Pancreas (tissue), 10 donors: ENCODE results near the gene ZMIZ1. TPM values are rescaled to one million over a fixed set of nuclear protein-coding genes. Genes with fewer than 3 reads are reported as not detected.

Source experiments
- ATAC-seq, 4 donors: fragments of 200-7000 bp; cut with Tn5 transposase; one replicate each; pipeline versions ENCODE4 v1.8.0 to v1.9.1; 2020; ENCODE audit warnings: mild to moderate bottlenecking in 4 of 4, moderate library complexity in 4 of 4
- DNase-seq, 6 donors: peaks; one replicate each; pipeline ENCODE4 v3.0.0-alpha.2; 2020
- FAIRE-seq: peaks from 2 replicates; lab custom pipeline; 2012; peaks lifted over from hg19 to GRCh38; lab: Jason Lieb, UNC
- H3K27ac ChIP-seq, 4 donors: fragments of 200-600 bp; sonication (generic); 1 replicate in 3 of 4; 2 replicates in 1 of 4; pipeline versions ENCODE4 v1.5.0 to v1.8.0; 2020
- H3K27me3 ChIP-seq, 4 donors: fragments of 200-600 bp; one replicate each; pipeline ENCODE4 v1.8.0; 2021
- H3K36me3 ChIP-seq, 3 donors: fragments of 200-600 bp; sonication (generic) in 1 of 3; one replicate each; pipeline versions ENCODE4 v1.5.0 to v1.8.0; 2020 to 2021
- H3K4me1 ChIP-seq, 3 donors: fragments of 200-600 bp; one replicate each; pipeline ENCODE4 v1.8.0; 2021
- H3K4me3 ChIP-seq, 4 donors: fragments of 200-600 bp; sonication (generic) in 2 of 4; one replicate each; pipeline versions ENCODE4 v1.5.0 to v1.8.0; 2020 to 2021
- H3K9me3 ChIP-seq, 4 donors: fragments of 200-600 bp; one replicate each; pipeline ENCODE4 v1.8.0; 2021
- WGBS, 2 donors: extraction: QIAGEN DNeasy Blood & Tissue Kit; methylation state at CpG; one replicate each; pipeline ENCODE4 v1.1.7; 2013; 5-methylcytosine and 5-hydroxymethylcytosine counted together
- intact Hi-C, 3 donors: fragments of 100-400 bp; cut with DNase I; formaldehyde crosslinking; loops; one replicate each; pipeline versions ENCODE4 v1.11.1 to v1.14.2; 2022
- polyA plus RNA-seq, 2 donors: library from polyadenylated mRNA; stranded (reverse); fragments of 200-250 nt; gene quantifications; one replicate each; pipeline ENCODE4 v1.2.3, GENCODE V29; 2013
- total RNA-seq, 6 donors: library from RNA; stranded (reverse); fragmentation: NEBNext Ultra II Directional in 4 of 6; extraction: Animal tissue kit (Norgen Biotek cat#: 25700) in 4 of 6; gene quantifications; one replicate each; pipeline versions ENCODE4 v1.2.1 to v1.2.4, GENCODE V29; 2021 to 2023
- TF ChIP-seq, protein P1 (sequence below), 4 donors: fragments of 200-600 bp; sonication (generic) in 3 of 4; IDR thresholded peaks; one replicate each; pipeline versions ENCODE4 v1.5.0 to v1.8.0; 2021; ENCODE audit warnings: antibody characterized with exemption in 4 of 4
- donor health status: healthy with polysubstance abuse.
- donor health status: DM: no; HTN: no; CAD: no; lungs with moderate emphysema.
- donor health status: DM: no; HTN: no; CAD: no.
- donor health status: control.
- donor health status: control.
- donor health status: Bipolar disorder and iron deficiency.
- donor health status: DM: yes; HTN: yes; CAD: no.
- donor health status: DM: no; HTN: no; CAD: no.
- donor health status: DM: no; HTN: no; CAD: no.
- donor health status: DM: yes; HTN: yes; CAD: no.

ZMIZ1 gene
- total and polyA plus RNA-seq, 8 donors, result 14.5 to 45.0 (median 21.9) TPM

DNA sequence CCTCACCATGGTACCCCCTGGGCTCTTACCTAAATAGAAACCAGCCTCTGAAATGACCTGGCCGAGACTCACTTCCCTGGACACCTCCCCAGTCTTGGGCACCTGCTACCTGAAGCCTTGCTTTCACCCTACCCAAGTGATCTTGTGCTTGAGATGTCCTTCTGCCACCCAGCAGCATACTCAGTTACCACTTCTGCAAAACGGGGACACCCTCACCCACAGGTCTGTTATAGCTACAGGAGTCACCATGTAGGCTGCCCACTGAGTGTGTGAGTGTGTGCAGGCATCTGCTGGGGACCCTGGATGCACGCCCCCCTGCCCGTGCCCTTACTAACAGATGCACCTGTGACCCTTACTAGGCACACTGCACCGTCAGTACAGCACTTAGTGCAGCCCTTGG is 183.7 kb downstream of the ZMIZ1 start:
- ATAC-seq (no peak), DNase-seq (no peak), FAIRE-seq (no peak)
- H3K9me3 ChIP-seq, result no peaks in the 10 kb centered on the region
- H3K4me3 ChIP-seq, result no peak overlapping the region
- WGBS, 2 donors, result 86 to 93% methylated on average over 5 of the region's 5 CpGs
- H3K27me3 ChIP-seq, result no peaks in the 10 kb centered on the region
- H3K27ac ChIP-seq, result no peak overlapping the region
- intact Hi-C loops, result no loop called here
- TF ChIP-seq, protein P1, sequence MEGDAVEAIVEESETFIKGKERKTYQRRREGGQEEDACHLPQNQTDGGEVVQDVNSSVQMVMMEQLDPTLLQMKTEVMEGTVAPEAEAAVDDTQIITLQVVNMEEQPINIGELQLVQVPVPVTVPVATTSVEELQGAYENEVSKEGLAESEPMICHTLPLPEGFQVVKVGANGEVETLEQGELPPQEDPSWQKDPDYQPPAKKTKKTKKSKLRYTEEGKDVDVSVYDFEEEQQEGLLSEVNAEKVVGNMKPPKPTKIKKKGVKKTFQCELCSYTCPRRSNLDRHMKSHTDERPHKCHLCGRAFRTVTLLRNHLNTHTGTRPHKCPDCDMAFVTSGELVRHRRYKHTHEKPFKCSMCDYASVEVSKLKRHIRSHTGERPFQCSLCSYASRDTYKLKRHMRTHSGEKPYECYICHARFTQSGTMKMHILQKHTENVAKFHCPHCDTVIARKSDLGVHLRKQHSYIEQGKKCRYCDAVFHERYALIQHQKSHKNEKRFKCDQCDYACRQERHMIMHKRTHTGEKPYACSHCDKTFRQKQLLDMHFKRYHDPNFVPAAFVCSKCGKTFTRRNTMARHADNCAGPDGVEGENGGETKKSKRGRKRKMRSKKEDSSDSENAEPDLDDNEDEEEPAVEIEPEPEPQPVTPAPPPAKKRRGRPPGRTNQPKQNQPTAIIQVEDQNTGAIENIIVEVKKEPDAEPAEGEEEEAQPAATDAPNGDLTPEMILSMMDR (IDR thresholded peaks at IDR 0.05), result no peak
- H3K36me3 ChIP-seq, result no peaks in the 10 kb centered on the region
- H3K4me1 ChIP-seq, result peaks cover 0 to 8% (median 0%) of the 10 kb centered on the region in 3 donors

DNA sequence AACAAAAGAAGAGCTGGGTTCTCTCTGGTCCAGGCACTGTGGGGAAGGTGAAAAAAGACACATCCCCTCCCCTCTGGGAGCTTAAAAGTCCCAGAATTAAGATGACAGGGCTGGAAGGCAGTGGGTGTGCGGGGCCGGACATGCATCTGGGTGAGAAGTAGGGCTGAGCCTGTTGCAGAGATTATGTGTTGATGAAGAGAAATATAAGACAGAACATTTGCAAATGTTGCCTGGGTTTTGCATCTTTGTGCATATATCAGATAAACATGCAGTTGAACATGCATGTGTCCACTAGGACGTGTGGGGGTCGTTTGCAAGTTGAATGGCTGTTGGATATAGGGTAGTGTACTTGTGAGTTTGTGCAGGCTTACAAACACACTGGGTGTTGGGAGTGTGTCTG is 184.2 kb downstream of the ZMIZ1 start:
- intact Hi-C loops, result no loop called here
- ATAC-seq, result no peak
- Histone ChIP-seq H3K36me3 (no peaks in the 10 kb centered on the region), H3K4me3 (no peak overlapping the region), H3K27ac (no peak overlapping the region), H3K4me1 (peaks cover 0 to 3% (median 0%) of the 10 kb centered on the region in 3 donors), H3K9me3 (no peaks in the 10 kb centered on the region), H3K27me3 (no peaks in the 10 kb centered on the region)
- FAIRE-seq, result no peak
- DNase-seq, result no peak
- TF ChIP-seq, protein P1 (IDR thresholded peaks at IDR 0.05), result no peak
- 79 to 82% methylated on average over 4 of the region's 4 CpGs for WGBS, 2 donors

DNA sequence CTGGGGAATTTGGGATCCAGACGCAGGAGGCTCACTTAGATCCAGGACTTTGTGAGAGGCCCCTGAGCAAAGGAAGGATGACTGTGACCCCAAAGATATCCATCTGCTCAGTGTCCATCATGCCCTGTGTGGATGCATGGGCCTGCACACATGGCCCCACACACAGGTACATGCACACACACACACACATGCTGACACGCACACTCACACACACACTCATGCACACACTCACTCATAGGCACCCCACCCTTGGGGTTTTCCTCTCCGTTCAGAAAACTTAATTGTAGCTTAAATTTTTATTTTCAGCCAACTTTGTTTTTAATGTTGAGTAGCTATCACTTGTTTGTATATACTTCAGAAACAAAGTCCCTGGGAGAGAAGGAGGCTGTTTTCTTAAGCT is 184.9 kb downstream of the ZMIZ1 start:
- WGBS, 2 donors, result 94 to 96% methylated on average over 3 of the region's 3 CpGs
- no peak for ATAC-seq
- TF ChIP-seq, protein P1 (IDR thresholded peaks at IDR 0.05), result no peak

DNA sequence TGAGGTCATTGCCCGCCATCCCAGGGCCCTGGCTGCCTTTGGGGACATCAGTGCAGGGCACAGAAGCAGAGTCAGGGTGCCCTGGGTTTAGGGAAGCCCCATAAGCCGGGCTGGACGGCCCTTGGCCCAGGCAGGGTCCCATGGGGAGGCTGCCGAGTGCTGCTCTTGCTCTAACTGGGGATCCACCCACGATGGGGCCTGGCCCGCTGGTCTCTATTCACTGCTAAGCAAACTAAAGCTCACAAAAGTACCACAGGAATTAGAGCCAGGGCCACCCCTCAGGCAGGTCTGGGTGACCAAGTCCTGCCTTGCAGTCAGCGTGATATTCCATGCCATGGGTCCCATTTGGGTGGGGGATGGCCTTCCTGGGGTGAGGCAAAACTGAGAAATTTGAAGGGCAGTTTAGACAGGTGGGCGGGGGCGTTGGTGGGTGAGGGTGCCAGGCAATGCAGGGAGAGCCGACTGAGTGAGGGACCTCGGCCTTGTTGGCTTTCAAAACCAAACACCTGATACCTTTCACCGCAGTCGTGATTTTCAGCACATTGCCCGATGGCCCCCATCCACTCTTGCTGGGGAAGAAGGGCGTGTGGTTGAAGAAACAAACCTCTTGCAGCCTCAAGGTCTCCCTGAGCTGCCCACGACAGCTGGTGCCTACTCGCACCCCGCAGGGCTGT is 185.7 kb downstream of the ZMIZ1 start:
- H3K27ac ChIP-seq, result peak overlapping the region in 1 of 4 donors; percentile 22
- intact Hi-C loops, result no loop called here
- no peak for DNase-seq
- H3K4me3 ChIP-seq, result no peak overlapping the region
- TF ChIP-seq, protein P1 (IDR thresholded peaks at IDR 0.05), result no peak
- H3K4me1 ChIP-seq, result no peaks in the 10 kb centered on the region
- H3K9me3 ChIP-seq, result no peaks in the 10 kb centered on the region
- no peaks in the 10 kb centered on the region for H3K27me3 ChIP-seq
- H3K36me3 ChIP-seq, result no peaks in the 10 kb centered on the region
- ATAC-seq, result peak in 1 of 4 donors; percentile 11
- WGBS, 2 donors, result 80 to 81% methylated on average over 18 of the region's 18 CpGs
- no peak for FAIRE-seq

More for the DNA sequence above, 184.9 kb downstream of the ZMIZ1 start:
- intact Hi-C loops, result no loop called here
- Histone ChIP-seq H3K27ac (no peak overlapping the region), H3K4me3 (no peak overlapping the region), H3K4me1 (no peaks in the 10 kb centered on the region), H3K36me3 (no peaks in the 10 kb centered on the region), H3K27me3 (no peaks in the 10 kb centered on the region), H3K9me3 (no peaks in the 10 kb centered on the region)
- FAIRE-seq (no peak), DNase-seq (no peak)

DNA sequence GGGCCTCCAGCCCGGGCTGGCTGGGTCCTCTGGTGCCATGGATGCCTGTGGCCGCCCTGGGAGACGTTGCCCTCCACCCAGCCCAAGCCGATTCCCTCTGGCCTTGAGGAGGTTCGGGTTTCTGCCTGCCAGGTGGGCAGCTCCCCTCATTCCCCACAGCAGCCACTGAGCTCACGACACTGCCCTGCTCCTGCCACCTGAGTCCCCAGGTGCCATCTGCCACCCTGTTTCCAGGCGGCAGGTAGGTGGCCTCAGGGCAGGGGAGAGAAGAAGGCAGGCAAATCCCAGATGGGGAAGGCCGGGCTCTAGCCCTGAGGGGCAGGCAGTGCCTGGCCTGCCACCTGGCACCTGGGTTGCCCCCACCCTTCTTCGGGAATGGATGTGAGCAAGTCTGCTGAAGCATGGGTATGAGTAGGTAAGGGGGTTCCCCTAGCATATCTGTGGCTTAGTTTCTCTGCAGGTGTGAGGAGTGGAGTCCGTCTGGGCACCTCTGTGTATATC is 186.3 kb downstream of the ZMIZ1 start:
- Histone ChIP-seq H3K36me3 (no peaks in the 10 kb centered on the region), H3K4me3 (no peak overlapping the region), H3K9me3 (no peaks in the 10 kb centered on the region), H3K4me1 (no peaks in the 10 kb centered on the region), H3K27me3 (no peaks in the 10 kb centered on the region), H3K27ac (no peak overlapping the region)
- WGBS, 2 donors, result 79 to 85% methylated on average over 10 of the region's 10 CpGs
- FAIRE-seq, result no peak
- peak in 3 of 4 donors; percentile 9 to 65 (median 63) for ATAC-seq
- TF ChIP-seq, protein P1 (IDR thresholded peaks at IDR 0.05), result no peak
- peak in 1 of 6 donors; percentile 64 for DNase-seq
- intact Hi-C loops, result no loop called here
